ENCODE results near the gene NECAP2.
"Not testable (repeated sequence)": the region's sequence is repeated elsewhere in the genome, so short reads cannot be mapped to it uniquely, and the experiment has no call there.

DNA sequence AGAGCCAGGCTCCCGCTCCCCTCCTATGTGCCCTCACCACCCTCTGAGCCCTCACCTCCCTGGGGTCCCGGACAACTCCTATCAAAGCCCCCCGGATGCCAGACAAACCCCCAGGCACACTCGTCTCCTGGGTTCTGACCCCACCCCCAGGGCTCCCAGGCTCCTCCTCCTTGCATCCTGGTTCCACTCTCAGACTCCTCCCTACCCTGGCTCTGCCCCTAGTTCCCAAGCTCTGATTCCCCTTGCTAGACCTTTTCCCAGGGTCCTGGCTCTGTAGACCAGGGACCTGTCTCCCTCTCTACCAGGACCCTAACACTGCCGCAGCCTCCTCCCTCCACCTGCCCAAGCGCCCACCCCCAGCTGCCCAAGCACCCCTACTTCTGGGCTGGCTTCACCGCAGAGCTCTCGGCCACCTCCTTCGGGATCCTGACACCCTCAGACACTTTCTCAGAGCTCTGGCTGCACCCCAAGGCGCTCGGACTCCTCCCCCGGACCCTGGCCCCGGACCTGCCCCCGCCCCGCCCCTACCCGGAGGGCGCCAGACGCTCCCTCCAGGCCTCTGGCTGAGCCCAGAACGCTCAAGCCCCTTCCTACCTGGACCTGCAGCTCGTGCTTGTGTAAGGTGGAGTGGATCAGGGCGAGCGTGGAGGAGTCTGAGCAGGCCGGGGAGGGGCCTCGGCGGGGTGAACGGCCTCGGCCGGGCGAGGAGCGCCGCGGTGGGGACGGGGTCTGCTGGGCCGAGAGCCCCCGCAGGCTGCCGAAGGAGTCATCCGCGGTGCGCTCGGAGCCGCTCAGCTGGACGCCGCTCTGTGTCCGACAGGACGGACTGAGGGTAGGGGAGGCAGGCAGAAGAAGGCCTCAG lies 43.3 kb downstream of the NECAP2 start:
- TF ChIP-seq POLR2A, POLR2AphosphoS5 (IDR thresholded peaks at IDR 0.05): not testable (repeated sequence)
- TF ChIP-seq, protein P1, sequence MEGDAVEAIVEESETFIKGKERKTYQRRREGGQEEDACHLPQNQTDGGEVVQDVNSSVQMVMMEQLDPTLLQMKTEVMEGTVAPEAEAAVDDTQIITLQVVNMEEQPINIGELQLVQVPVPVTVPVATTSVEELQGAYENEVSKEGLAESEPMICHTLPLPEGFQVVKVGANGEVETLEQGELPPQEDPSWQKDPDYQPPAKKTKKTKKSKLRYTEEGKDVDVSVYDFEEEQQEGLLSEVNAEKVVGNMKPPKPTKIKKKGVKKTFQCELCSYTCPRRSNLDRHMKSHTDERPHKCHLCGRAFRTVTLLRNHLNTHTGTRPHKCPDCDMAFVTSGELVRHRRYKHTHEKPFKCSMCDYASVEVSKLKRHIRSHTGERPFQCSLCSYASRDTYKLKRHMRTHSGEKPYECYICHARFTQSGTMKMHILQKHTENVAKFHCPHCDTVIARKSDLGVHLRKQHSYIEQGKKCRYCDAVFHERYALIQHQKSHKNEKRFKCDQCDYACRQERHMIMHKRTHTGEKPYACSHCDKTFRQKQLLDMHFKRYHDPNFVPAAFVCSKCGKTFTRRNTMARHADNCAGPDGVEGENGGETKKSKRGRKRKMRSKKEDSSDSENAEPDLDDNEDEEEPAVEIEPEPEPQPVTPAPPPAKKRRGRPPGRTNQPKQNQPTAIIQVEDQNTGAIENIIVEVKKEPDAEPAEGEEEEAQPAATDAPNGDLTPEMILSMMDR (IDR thresholded peaks at IDR 0.05): not testable (repeated sequence)
